Measurements from ENCODE around the gene PITPNB.

PITPNB gene

DNA sequence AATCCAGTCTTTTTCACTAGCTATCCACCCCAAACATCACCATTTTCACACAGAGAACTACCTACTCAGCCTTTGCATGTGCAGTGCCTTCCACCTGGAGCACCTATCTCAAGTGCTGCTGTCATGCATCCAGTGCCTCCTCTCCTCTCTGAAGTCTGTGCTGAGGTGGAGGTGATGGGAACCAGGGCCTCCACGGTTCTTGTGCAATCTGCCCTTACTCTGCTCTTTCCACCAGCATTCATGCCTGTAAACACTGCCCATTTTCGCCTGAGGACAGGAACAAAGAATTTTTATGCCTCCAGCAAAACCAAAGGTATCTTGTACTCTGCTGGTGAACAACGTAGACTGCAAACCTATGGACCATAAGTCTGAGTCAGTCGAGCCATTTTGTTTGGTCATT lies 27.0 kb downstream of the PITPNB start:
- H3K79me2 ChIP-seq: no peaks in the 10 kb centered on the region
- H2AFZ ChIP-seq: no peak overlapping the region
- no peak overlapping the region for H3K27ac ChIP-seq
- H3K36me3 ChIP-seq (ENCODE audit: control insufficient read depth, insufficient read depth, low read length): no peaks in the 10 kb centered on the region
- H3K9me3 ChIP-seq (ENCODE audit: control insufficient read depth, low read length): no peaks in the 10 kb centered on the region
- no peak overlapping the region for H3K9ac ChIP-seq
- no peak overlapping the region for H3K4me2 ChIP-seq (ENCODE audit: low read length)
- no peak overlapping the region for H3K4me3 ChIP-seq (ENCODE audit: low read depth, low read length)
- no peaks in the 10 kb centered on the region for H3K4me1 ChIP-seq
- TF ChIP-seq, protein P1, sequence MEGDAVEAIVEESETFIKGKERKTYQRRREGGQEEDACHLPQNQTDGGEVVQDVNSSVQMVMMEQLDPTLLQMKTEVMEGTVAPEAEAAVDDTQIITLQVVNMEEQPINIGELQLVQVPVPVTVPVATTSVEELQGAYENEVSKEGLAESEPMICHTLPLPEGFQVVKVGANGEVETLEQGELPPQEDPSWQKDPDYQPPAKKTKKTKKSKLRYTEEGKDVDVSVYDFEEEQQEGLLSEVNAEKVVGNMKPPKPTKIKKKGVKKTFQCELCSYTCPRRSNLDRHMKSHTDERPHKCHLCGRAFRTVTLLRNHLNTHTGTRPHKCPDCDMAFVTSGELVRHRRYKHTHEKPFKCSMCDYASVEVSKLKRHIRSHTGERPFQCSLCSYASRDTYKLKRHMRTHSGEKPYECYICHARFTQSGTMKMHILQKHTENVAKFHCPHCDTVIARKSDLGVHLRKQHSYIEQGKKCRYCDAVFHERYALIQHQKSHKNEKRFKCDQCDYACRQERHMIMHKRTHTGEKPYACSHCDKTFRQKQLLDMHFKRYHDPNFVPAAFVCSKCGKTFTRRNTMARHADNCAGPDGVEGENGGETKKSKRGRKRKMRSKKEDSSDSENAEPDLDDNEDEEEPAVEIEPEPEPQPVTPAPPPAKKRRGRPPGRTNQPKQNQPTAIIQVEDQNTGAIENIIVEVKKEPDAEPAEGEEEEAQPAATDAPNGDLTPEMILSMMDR (IDR thresholded peaks at IDR 0.05): no peak
- no peaks in the 10 kb centered on the region for H3K27me3 ChIP-seq (ENCODE audit: control insufficient read depth, insufficient read depth, low read length)

DNA sequence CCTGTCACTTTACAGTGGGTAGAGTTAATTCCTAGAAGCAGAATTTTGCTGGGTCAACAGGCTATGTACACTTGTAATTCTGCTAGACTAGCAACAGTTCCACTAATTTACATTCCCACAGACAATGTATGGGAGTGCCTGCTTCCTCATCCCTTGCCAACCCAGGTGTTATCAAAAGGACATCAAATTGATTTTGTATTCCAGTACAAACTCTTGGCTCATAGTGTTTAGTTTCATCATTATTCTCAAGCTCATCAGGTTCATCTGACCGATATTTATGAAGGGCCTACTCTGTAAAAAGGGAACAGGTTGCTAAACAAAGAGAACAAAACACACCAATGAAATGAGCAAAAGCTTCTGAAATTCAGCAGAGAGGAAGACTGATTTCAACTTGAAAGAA lies 30.7 kb downstream of the PITPNB start:
- H3K9ac ChIP-seq: no peak overlapping the region
- peaks cover 3% of the 10 kb centered on the region for H3K4me1 ChIP-seq
- H3K27ac ChIP-seq: no peak overlapping the region
- no peaks in the 10 kb centered on the region for H3K27me3 ChIP-seq (ENCODE audit: control insufficient read depth, insufficient read depth, low read length)
- H3K36me3 ChIP-seq (ENCODE audit: control insufficient read depth, insufficient read depth, low read length): no peaks in the 10 kb centered on the region
- no peak overlapping the region for H3K4me3 ChIP-seq (ENCODE audit: low read depth, low read length)
- no peak overlapping the region for H3K4me2 ChIP-seq (ENCODE audit: low read length)
- TF ChIP-seq, protein P1 (IDR thresholded peaks at IDR 0.05): no peak
- H3K9me3 ChIP-seq (ENCODE audit: control insufficient read depth, low read length): no peaks in the 10 kb centered on the region
- no peak overlapping the region for H2AFZ ChIP-seq
- no peaks in the 10 kb centered on the region for H3K79me2 ChIP-seq

DNA sequence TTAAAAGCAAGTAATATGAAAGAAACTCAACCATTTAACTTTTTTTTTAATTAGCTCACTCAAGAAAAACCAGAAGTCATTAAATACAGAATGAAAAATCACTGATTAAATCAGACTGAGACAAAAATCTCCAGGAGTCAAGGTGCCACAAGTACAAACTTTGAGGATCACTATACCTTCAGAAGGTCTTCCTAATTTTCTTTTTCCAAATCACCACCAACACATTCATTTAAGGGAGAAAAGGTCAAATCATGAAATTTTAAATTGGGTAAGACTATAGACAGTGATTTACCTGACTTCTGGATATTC lies 32.3 kb downstream of the PITPNB start:
- H3K36me3 ChIP-seq (ENCODE audit: control insufficient read depth, insufficient read depth, low read length): no peaks in the 10 kb centered on the region
- TF ChIP-seq, protein P1 (IDR thresholded peaks at IDR 0.05): no peak
- H3K27me3 ChIP-seq (ENCODE audit: control insufficient read depth, insufficient read depth, low read length): no peaks in the 10 kb centered on the region
- H3K9me3 ChIP-seq (ENCODE audit: control insufficient read depth, low read length): no peaks in the 10 kb centered on the region
- H3K27ac ChIP-seq: peak overlapping the region; percentile 51
- no peak overlapping the region for H3K4me2 ChIP-seq (ENCODE audit: low read length)
- no peaks in the 10 kb centered on the region for H3K79me2 ChIP-seq
- H2AFZ ChIP-seq: no peak overlapping the region
- H3K4me3 ChIP-seq (ENCODE audit: low read depth, low read length): no peak overlapping the region
- H3K9ac ChIP-seq: no peak overlapping the region
- H3K4me1 ChIP-seq: peaks cover 3% of the 10 kb centered on the region

DNA sequence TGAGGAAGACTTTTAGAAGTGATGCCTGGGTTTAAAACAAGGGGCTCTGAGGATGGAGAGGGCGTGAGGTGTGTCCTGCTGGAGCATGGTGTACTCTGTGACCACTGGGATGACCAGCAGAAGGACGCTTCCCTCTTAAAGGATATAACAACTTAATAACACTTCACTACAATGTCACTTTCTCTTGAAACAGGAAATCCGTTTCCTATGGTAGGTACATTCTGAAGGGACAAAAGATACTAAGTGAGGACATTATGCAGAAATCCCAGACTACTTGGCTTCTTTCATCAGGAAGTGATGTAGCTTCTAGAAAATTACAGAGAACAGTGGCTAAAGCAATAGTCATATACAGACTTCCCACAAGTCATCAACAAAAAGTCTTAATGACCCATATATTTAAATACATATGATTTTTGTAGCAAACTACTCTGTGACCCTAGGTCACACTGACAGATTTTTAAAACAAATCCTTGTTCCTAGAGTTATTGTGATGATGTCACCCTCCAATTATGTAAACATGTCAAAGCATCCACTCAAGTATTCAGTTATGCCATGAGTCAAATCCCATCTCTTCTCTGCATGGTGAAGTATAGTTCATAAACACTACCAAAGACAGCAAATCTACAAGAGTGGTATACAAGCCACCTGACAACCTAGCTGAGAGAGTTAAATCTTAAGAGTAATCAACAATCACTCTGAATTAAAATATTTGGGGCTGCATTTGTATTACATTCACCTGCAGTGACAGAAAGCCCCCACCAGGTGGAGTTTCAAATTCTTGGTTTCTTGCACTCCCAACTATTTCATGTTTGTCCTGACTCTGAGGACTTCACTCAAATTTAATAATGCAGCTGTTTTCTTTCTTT lies 32.8 kb downstream of the PITPNB start:
- Histone ChIP-seq H3K4me1 (peaks cover 3% of the 10 kb centered on the region), H3K9me3 (ENCODE audit: control insufficient read depth, low read length) (no peaks in the 10 kb centered on the region), H2AFZ (no peak overlapping the region), H3K9ac (no peak overlapping the region), H3K27me3 (ENCODE audit: control insufficient read depth, insufficient read depth, low read length) (no peaks in the 10 kb centered on the region), H3K4me2 (ENCODE audit: low read length) (no peak overlapping the region), H3K27ac (peak overlapping the region; percentile 51), H3K4me3 (ENCODE audit: low read depth, low read length) (no peak overlapping the region), H3K36me3 (ENCODE audit: control insufficient read depth, insufficient read depth, low read length) (no peaks in the 10 kb centered on the region), H3K79me2 (no peaks in the 10 kb centered on the region)
- TF ChIP-seq, protein P1 (IDR thresholded peaks at IDR 0.05): peak; percentile 72
